Muscle layer of duodenum (tissue), 2 donors: ENCODE measurements around the gene MED9.
"Not testable (repeated sequence)": the region's sequence is repeated elsewhere in the genome, so short reads cannot be mapped to it uniquely, and the experiment has no call there.

Experiments
- H3K27ac ChIP-seq: one replicate; pipeline ENCODE4 v1.7.0; 2013; ENCODE audit warnings: mild to moderate bottlenecking, low read length
- H3K27me3 ChIP-seq: one replicate; pipeline ENCODE4 v1.7.0; 2013; ENCODE audit warnings: low read depth, mild to moderate bottlenecking, control low read depth, low read length
- H3K36me3 ChIP-seq, 2 donors: one replicate each; pipeline ENCODE4 v1.7.0; 2013; ENCODE audit warnings: low read length in 2 of 2, control low read depth in 1 of 2, mild to moderate bottlenecking in 1 of 2; ENCODE audit not compliant: insufficient read depth in 2 of 2, control insufficient read depth in 1 of 2
- H3K4me1 ChIP-seq, 2 donors: one replicate each; pipeline ENCODE4 v1.7.0; 2013; ENCODE audit warnings: low read length in 2 of 2, mild to moderate bottlenecking in 2 of 2, control low read depth in 1 of 2, moderate library complexity in 1 of 2; ENCODE audit not compliant: insufficient read depth in 2 of 2, control insufficient read depth in 1 of 2
- H3K4me3 ChIP-seq, 2 donors: one replicate each; pipeline ENCODE4 v1.7.0; 2013; ENCODE audit warnings: low read length in 2 of 2, low read depth in 1 of 2, mild to moderate bottlenecking in 1 of 2
- H3K9me3 ChIP-seq, 2 donors: one replicate each; pipeline ENCODE4 v1.7.0; 2013; ENCODE audit warnings: low read length in 2 of 2, control low read depth in 1 of 2, mild to moderate bottlenecking in 1 of 2; ENCODE audit not compliant: control insufficient read depth in 1 of 2
- donor health status: healthy.

MED9 gene

GRCh38 chr17:17457680-17458079 is 19.1 kb upstream of the MED9 start:
- no peaks in the 10 kb centered on the region for H3K27me3 ChIP-seq
- H3K4me3 ChIP-seq, result no peak overlapping the region
- no peak overlapping the region for H3K27ac ChIP-seq
- H3K9me3 ChIP-seq, result no peaks in the 10 kb centered on the region
- no peaks in the 10 kb centered on the region for H3K4me1 ChIP-seq
- no peaks in the 10 kb centered on the region for H3K36me3 ChIP-seq

GRCh38 chr17:17460038-17460437 is 16.8 kb upstream of the MED9 start:
- no peak overlapping the region for H3K4me3 ChIP-seq
- H3K36me3 ChIP-seq, result no peaks in the 10 kb centered on the region
- H3K27ac ChIP-seq, result no peak overlapping the region
- H3K9me3 ChIP-seq, result no peaks in the 10 kb centered on the region
- no peaks in the 10 kb centered on the region for H3K27me3 ChIP-seq
- no peaks in the 10 kb centered on the region for H3K4me1 ChIP-seq

- Histone ChIP-seq H3K4me1 (no peaks in the 10 kb centered on the region), H3K4me3 (no peak overlapping the region), H3K27ac (no peak overlapping the region), H3K27me3 (no peaks in the 10 kb centered on the region), H3K9me3 (no peaks in the 10 kb centered on the region), H3K36me3 (no peaks in the 10 kb centered on the region)
Measured at GRCh38 chr17:17462048-17462824, 14.6 kb upstream of the MED9 start.

GRCh38 chr17:17463821-17464220 is 13.0 kb upstream of the MED9 start:
- H3K4me3 ChIP-seq, result no peak overlapping the region
- H3K36me3 ChIP-seq, result no peaks in the 10 kb centered on the region
- no peak overlapping the region for H3K27ac ChIP-seq
- no peaks in the 10 kb centered on the region for H3K4me1 ChIP-seq
- no peaks in the 10 kb centered on the region for H3K27me3 ChIP-seq
- no peaks in the 10 kb centered on the region for H3K9me3 ChIP-seq

DNA sequence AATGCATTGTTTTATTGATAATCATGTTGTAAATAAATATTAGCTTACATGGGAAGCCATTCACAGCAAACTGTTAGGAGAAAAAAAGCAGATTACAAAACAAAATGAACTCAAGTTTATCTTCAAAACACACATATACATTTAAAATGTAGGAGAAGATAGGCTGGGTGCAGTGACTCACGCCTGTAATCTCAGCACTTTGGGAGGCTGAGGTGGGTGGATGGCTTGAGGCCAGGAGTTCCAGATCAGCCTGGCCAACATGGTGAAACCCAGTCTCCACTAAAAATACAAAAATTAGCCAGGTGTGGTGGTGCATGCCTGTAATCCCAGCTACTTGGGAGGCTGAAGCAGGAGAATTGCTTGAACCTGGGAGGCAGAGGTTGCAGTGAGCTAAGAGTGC is 10.9 kb upstream of the MED9 start:
- H3K4me3 ChIP-seq, H3K9me3 ChIP-seq, H3K27me3 ChIP-seq, H3K27ac ChIP-seq, H3K4me1 ChIP-seq, H3K36me3 ChIP-seq: not testable (repeated sequence)

DNA sequence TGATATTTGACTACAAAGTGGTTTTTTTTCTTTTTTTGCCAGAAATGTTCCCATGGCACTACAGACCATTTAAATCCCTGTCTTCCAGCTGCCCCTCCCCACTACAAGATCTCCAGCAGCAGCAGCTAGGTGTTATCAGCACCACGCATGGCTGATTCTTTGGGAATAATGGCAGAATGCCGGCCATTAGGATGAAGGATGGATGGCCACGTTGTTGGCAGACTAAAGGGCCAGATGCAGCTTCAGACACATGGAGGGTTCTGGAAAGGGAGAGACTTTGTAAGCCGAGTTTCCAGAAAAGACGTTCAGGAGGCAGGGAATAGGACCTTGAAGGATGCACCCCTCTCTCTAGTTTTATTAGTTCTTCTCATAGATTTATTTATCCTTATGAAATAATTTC is 10.3 kb upstream of the MED9 start:
- Histone ChIP-seq H3K4me3 (no peak overlapping the region), H3K27me3 (no peaks in the 10 kb centered on the region), H3K4me1 (no peaks in the 10 kb centered on the region), H3K36me3 (no peaks in the 10 kb centered on the region), H3K27ac (no peak overlapping the region), H3K9me3 (no peaks in the 10 kb centered on the region)

GRCh38 chr17:17467016-17467415 is 9.8 kb upstream of the MED9 start:
- H3K9me3 ChIP-seq, result no peaks in the 10 kb centered on the region
- no peaks in the 10 kb centered on the region for H3K27me3 ChIP-seq
- no peak overlapping the region for H3K4me3 ChIP-seq
- no peaks in the 10 kb centered on the region for H3K36me3 ChIP-seq
- H3K27ac ChIP-seq, result no peak overlapping the region
- no peaks in the 10 kb centered on the region for H3K4me1 ChIP-seq

- H3K27me3 ChIP-seq, result no peaks in the 10 kb centered on the region
- no peak overlapping the region for H3K27ac ChIP-seq
Measured at GRCh38 chr17:17467720-17468119, 9.1 kb upstream of the MED9 start.

DNA sequence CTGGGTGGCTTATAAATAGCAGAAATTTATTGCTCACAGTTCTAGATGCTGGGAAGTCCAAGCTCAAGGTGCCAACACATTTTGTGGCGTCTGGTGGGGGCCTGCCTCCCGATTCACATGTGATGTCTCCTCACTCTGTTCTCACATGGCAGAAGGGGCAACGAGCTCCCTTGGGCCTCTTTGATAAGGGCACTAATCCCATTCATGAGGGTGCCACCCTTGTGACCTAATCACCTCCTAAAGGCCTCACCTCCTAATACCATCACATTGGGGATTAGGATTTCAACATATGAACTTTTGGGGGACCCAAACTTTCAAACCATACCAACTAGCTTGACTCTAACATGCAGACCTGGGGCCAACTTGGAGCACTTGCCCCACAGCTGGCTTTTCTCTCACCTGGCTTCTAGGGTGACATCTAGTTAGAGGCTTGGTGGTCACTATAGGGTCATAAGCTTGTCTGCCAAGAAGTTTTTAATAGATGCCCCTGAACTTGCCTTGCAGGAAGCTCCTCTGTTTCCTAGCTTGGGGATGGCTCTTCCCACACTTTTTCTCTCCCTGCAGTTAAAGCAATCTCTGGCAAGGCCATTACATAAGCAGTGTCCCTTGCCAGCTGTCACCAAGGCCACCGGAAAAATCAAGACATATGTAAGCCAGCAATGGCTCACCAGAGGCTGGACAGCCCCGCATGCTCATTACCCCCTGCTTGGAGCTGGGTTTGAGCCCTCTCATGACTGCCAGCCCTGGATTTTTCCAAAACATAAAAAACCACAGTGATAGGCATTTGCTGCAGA is 8.4 kb upstream of the MED9 start:
- H3K9me3 ChIP-seq, result no peaks in the 10 kb centered on the region
- H3K36me3 ChIP-seq, result no peaks in the 10 kb centered on the region
- no peaks in the 10 kb centered on the region for H3K27me3 ChIP-seq
- no peak overlapping the region for H3K27ac ChIP-seq
- H3K4me3 ChIP-seq, result no peak overlapping the region
- H3K4me1 ChIP-seq, result no peaks in the 10 kb centered on the region

More at GRCh38 chr17:17467720-17468119, 9.1 kb upstream of the MED9 start:
- H3K4me3 ChIP-seq, result no peak overlapping the region
- no peaks in the 10 kb centered on the region for H3K9me3 ChIP-seq
- H3K36me3 ChIP-seq, result no peaks in the 10 kb centered on the region
- no peaks in the 10 kb centered on the region for H3K4me1 ChIP-seq

- Histone ChIP-seq H3K4me3 (no peak overlapping the region), H3K36me3 (no peaks in the 10 kb centered on the region), H3K4me1 (no peaks in the 10 kb centered on the region), H3K27me3 (no peaks in the 10 kb centered on the region), H3K27ac (no peak overlapping the region), H3K9me3 (no peaks in the 10 kb centered on the region)
Measured at GRCh38 chr17:17469358-17469757, 7.4 kb upstream of the MED9 start.

DNA sequence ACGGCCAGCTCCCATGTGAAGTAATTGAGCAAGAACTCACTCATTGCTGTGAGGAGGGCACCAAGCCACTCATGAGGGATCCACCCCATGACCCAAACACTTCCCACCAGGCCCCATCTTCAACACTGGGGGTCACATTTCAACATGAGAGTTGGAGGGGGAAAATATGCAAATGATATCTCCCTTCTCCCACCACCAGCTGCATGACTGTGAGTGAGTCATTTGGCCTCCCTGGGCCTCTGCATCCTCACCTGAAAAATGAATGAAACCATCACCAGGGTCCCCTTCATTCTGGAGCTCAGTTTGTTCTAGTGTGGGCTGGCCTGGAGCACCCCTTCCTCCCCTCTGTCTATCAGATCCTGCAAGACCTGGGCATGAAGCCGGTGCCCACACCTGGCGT is 6.8 kb upstream of the MED9 start:
- Histone ChIP-seq H3K9me3 (no peaks in the 10 kb centered on the region), H3K36me3 (no peaks in the 10 kb centered on the region), H3K27ac (no peak overlapping the region), H3K4me1 (no peaks in the 10 kb centered on the region), H3K4me3 (no peak overlapping the region), H3K27me3 (no peaks in the 10 kb centered on the region)
